HT-29 (cell line): Measurements from ENCODE around the gene ZC3H4. TPM values are rescaled to one million over a fixed set of nuclear protein-coding genes. Genes with fewer than 3 reads are reported as not detected.

Experiments
- DNase-seq: peaks from one replicate; pipeline ENCODE4 v3.0.0-alpha.2; 2015; ENCODE audit warnings: low spot score
- total RNA-seq: library from RNA; depleted of rRNA; stranded (reverse); fragments of >200 nt; shearing (Covaris generic); gene quantifications from 2 replicates; pipeline ENCODE4 v1.2.3, GENCODE V29; 2014

The ZC3H4 gene
- total RNA-seq, 1 experiment from 2014 or later, result 36.7 TPM

- DNase-seq, result no peak
These were observed 19.5 kb upstream of the ZC3H4 start for GRCh38 chr19:47133021-47133471.

- DNase-seq, result no peak
These were observed 18.7 kb upstream of the ZC3H4 start for GRCh38 chr19:47132194-47132852.

DNA sequence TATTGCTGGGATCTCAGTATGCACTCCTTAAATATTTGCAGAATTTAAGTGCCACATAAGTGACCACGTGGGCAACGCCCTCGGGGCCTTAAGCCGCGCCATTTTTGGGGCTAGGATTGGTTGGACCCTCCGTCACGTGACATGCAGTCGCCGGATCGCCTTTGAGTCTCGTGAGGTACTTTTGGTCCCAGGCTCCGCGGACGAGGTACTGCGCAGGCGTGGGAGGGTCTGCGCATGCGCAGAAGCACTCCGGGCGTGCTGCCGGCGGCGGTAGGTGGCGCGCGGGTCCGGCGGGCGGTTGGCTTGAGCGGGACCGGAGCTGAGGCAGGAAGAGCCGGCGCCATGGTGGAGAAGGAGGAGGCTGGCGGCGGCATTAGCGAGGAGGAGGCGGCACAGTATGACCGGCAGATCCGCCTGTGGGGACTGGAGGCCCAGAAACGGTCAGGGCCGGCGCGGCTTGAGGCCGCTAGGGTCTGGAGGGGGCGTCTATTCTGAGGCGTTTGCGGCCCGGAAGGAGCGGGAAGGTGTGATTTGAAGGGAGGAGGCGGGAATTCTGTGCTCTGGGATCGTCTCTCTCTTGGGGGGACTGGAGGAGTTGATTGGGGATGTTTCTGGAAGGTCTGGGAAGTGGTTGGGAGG, 17.1 kb upstream of the ZC3H4 start, which contains the start of gene SAE1:
SAE1 (plus strand) TSS at position 247 of the 639 bp plus-strand sequence; CDS start at position 343, 96 bp downstream.
- DNase-seq, result peak; percentile 100

- no peak for DNase-seq
These were observed 16.6 kb upstream of the ZC3H4 start for GRCh38 chr19:47130120-47130588.

DNA sequence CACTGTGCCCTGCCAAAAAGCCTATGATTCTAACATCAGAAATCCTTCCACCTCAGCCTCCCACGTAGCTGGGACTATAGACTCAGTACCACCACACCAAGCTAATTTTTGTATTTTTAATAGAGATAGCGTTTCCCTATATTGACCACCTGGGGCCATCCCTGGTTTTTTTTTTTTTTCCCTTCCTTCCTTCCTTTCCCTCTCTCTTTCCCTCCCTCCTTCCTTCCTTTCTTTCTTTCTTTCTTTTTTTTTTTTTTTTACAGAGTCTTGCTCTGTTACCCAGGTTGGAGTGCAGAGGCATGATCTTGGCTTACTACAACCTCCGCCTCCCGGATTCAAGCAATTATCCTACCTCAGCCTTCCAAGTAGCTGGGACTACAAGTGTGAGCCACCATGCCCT, 16.0 kb upstream of the ZC3H4 start:
- DNase-seq, result no peak

DNA sequence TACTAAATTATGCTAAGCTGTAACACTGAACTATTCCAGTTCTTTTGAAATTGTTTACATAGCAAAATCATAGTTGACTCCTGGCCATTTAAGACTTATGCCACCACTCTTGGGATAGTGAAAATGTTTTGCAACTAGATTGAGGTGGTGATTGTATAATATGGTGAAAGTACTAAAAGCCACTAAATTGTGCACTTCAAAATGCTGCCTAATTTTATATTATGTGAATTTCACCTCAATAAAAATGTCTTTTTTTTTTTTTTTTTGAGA, 12.0 kb upstream of the ZC3H4 start:
- no peak for DNase-seq

- DNase-seq, result peak; percentile 99
These were observed 11.5 kb upstream of the ZC3H4 start for GRCh38 chr19:47124937-47125668.

- DNase-seq, result no peak
These were observed 9.8 kb upstream of the ZC3H4 start for GRCh38 chr19:47123406-47123805.

GRCh38 chr19:47122359-47123335, 9.1 kb upstream of the ZC3H4 start:
- no peak for DNase-seq

GRCh38 chr19:47120470-47121067, 7.0 kb upstream of the ZC3H4 start:
- no peak for DNase-seq

DNA sequence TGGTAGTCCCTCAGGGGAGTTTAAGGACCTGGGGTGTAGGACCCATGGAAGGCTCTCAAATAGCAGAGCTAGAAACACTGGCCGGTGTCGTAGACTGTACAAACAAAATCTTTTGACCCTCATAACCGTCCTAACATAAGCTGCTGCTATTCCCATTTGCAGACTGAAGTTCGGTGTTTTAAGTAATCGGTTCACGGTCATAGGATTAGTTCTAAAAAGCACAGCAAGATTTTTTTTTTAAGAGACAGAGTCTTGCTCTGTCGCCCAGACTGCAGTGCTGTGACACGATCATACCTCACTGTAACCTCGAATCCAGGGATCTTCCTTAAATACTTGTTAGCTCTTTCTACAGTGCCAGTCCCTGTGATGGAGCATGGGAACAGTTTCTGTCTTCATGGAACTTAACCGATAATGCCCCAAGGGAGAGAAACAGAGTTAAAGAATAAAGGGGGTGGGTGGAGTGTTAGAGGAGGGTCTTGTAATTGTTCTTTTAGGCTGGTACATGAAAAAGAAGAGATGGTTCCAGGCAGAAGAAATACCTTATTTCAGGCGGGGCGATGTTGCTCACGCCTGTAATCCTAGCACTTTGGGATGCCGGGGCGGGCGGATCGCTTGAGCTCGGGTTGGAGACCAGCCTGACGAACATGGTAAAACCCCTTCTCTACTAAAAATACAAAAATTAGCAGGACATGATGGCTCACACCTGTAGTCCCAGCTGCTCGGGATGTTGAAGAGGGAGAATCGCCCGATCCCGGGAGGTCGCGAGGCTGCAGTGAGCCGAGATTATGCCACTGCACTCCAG, 475 bp upstream of the ZC3H4 start:
- no peak for DNase-seq

GRCh38 chr19:47112166-47112996, 1.2 kb downstream of the ZC3H4 start:
- DNase-seq, result peak; percentile 88

DNA sequence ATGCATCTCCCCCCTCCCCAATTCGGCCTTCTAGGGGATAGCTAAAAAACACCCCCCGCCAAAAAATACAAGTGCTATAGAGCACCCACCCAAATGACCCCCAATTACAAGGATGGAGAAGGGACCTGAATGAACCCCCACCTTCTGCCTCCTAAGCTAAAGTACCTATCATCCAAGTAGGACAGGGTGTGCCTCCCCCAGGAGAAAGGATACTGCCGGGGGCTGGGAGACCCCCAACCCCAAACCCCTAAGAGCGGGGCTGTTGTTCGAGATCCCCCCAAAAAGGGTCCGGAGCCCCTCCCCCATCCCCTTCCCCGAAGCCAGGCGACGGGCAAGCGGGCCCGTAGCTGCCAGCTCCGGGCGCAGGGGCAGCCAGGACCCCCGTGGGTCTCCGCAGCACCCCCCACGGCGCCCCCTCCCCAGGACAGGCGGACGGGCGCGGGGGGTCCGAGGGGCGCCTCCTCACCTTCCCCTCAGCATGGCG, 1.9 kb downstream of the ZC3H4 start:
- peak; percentile 46 for DNase-seq

DNA sequence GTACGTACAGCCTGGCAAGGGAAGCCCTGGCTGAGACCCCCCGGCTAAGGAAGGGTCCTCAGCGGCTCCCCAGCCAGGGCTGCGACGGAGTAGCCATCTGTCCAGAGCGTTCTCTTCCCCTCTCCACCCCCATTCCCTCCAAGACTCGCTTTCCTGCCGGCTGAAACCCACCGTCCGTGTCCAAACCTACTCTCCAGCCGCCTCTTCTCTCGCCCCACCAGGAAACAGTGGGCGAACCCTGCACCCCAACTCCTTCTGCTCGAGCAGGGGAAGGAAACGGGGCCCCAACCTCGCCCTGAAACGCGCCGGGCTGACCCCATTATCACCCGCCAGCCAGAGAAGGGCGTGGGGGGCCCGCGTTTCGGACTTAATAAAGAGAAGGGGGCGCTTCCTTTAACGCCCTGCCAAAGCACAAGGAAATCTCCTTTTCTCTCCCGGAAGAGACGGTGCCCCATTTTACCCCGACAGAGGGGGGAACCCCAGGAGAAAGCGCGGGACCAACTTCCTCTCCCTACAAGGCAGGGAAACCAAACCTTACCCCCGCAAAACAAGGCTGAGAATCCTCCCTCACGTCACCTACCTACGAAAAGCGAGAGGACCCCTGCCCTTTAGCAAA, 2.5 kb downstream of the ZC3H4 start:
- DNase-seq, result peak; percentile 68

GRCh38 chr19:47110521-47111005, 3.0 kb downstream of the ZC3H4 start:
- DNase-seq, result peak; percentile 80

- peak; percentile 83 for DNase-seq
These were observed 3.8 kb downstream of the ZC3H4 start for GRCh38 chr19:47109541-47110375.

DNA sequence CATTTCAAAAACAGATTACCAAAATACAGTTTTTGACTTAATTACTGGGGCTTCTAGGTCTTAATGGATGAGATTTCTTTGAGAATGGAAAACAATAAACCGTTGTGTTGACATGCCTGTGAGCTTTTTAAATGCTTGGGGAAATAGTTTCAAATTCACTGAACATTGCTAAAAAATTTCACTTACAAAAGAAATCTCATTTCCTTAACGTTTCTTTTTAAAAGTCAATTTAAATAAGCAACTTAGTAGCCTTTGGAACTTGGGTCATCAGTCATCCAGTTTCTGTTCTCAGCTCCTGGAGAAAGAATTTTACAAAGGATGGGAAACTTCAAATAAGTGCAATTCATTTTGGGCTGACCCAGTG, 4.4 kb downstream of the ZC3H4 start:
- DNase-seq, result no peak
